ENCODE results near the gene HTT. TPM values are rescaled to one million over a fixed set of nuclear protein-coding genes. Genes with fewer than 3 reads are reported as not detected.

The HTT gene
- total RNA-seq, 1 experiment from 2014 or later = 66.8 TPM

GRCh38 chr4:3234171-3235029 is 159.9 kb downstream of the HTT start:
- H3K27ac ChIP-seq (ENCODE audit: low read depth, low read length, poor library complexity, severe bottlenecking) = no peak overlapping the region
- no peak for TF ChIP-seq CTCF (conservative IDR thresholded peaks at IDR 0.05; ENCODE audit: low read depth, low read length)
- TF ChIP-seq EZH2 (IDR thresholded peaks at IDR 0.05; ENCODE audit: borderline replicate concordance, low read depth, low read length, poor library complexity, severe bottlenecking) = no peak
- intact Hi-C loops (cut with micrococcal nuclease; ENCODE audit: unreplicated experiment) = no loop called here
- no peaks in the 10 kb centered on the region for H3K27me3 ChIP-seq (replicated peaks; ENCODE audit: insufficient read depth, low read depth, low read length, poor library complexity)
- H3K9me3 ChIP-seq (ENCODE audit: low read depth, low read length, poor library complexity, severe bottlenecking) = no peaks in the 10 kb centered on the region
- POLR2A ChIA-PET (ENCODE audit: low non-redundant PET) = no interaction called here
- no peak for DNase-seq (ENCODE audit: low spot score)
- no TSS peak for BruUV-seq (replicated peaks)
- H3K4me1 ChIP-seq (ENCODE audit: insufficient read depth, low read length, poor library complexity, severe bottlenecking) = no peaks in the 10 kb centered on the region
- CTCF ChIA-PET = no interaction called here
- no peak overlapping the region for H3K4me3 ChIP-seq (ENCODE audit: low read depth, low read length, poor library complexity, severe bottlenecking)
- peaks cover 28% of the 10 kb centered on the region for H3K36me3 ChIP-seq (ENCODE audit: insufficient read depth, low read length, poor library complexity, severe bottlenecking)

- intact Hi-C loops (cut with micrococcal nuclease; ENCODE audit: unreplicated experiment) = no loop called here
- no TSS peak for BruUV-seq (replicated peaks)
- H3K27ac ChIP-seq (ENCODE audit: low read depth, low read length, poor library complexity, severe bottlenecking) = no peak overlapping the region
- POLR2A ChIA-PET (ENCODE audit: low non-redundant PET) = no interaction called here
- CTCF ChIA-PET = no interaction called here
- H3K27me3 ChIP-seq (replicated peaks; ENCODE audit: insufficient read depth, low read depth, low read length, poor library complexity) = no peaks in the 10 kb centered on the region
- no peaks in the 10 kb centered on the region for H3K4me1 ChIP-seq (ENCODE audit: insufficient read depth, low read length, poor library complexity, severe bottlenecking)
- TF ChIP-seq CTCF (conservative IDR thresholded peaks at IDR 0.05; ENCODE audit: low read depth, low read length) = no peak
- no peak for TF ChIP-seq EZH2 (IDR thresholded peaks at IDR 0.05; ENCODE audit: borderline replicate concordance, low read depth, low read length, poor library complexity, severe bottlenecking)
- no peaks in the 10 kb centered on the region for H3K9me3 ChIP-seq (ENCODE audit: low read depth, low read length, poor library complexity, severe bottlenecking)
- no peak for DNase-seq (ENCODE audit: low spot score)
- H3K36me3 ChIP-seq (ENCODE audit: insufficient read depth, low read length, poor library complexity, severe bottlenecking) = peaks cover 27% of the 10 kb centered on the region
- H3K4me3 ChIP-seq (ENCODE audit: low read depth, low read length, poor library complexity, severe bottlenecking) = no peak overlapping the region
Observed at GRCh38 chr4:3235030-3235345, 160.5 kb downstream of the HTT start.

GRCh38 chr4:3235581-3235980 is 161.1 kb downstream of the HTT start:
- no peaks in the 10 kb centered on the region for H3K27me3 ChIP-seq (replicated peaks; ENCODE audit: insufficient read depth, low read depth, low read length, poor library complexity)
- CTCF ChIA-PET = no interaction called here
- peaks cover 26% of the 10 kb centered on the region for H3K36me3 ChIP-seq (ENCODE audit: insufficient read depth, low read length, poor library complexity, severe bottlenecking)
- DNase-seq (ENCODE audit: low spot score) = no peak
- TF ChIP-seq CTCF (conservative IDR thresholded peaks at IDR 0.05; ENCODE audit: low read depth, low read length) (no peak), EZH2 (IDR thresholded peaks at IDR 0.05; ENCODE audit: borderline replicate concordance, low read depth, low read length, poor library complexity, severe bottlenecking) (no peak)
- H3K27ac ChIP-seq (ENCODE audit: low read depth, low read length, poor library complexity, severe bottlenecking) = no peak overlapping the region
- H3K9me3 ChIP-seq (ENCODE audit: low read depth, low read length, poor library complexity, severe bottlenecking) = no peaks in the 10 kb centered on the region
- no TSS peak for BruUV-seq (replicated peaks)
- POLR2A ChIA-PET (ENCODE audit: low non-redundant PET) = no interaction called here
- intact Hi-C loops (cut with micrococcal nuclease; ENCODE audit: unreplicated experiment) = no loop called here
- H3K4me1 ChIP-seq (ENCODE audit: insufficient read depth, low read length, poor library complexity, severe bottlenecking) = no peaks in the 10 kb centered on the region
- no peak overlapping the region for H3K4me3 ChIP-seq (ENCODE audit: low read depth, low read length, poor library complexity, severe bottlenecking)
